GM19193 (cell line): ENCODE results near the gene UFD1.

Experiments used
- POLR2A ChIP-seq: IDR thresholded peaks from 4 replicates; pipeline ENCODE4 v1.6.1; 2011; ENCODE audit not compliant: insufficient read depth, insufficient read length; ENCODE audit errors: extremely low read depth

Gene UFD1

DNA sequence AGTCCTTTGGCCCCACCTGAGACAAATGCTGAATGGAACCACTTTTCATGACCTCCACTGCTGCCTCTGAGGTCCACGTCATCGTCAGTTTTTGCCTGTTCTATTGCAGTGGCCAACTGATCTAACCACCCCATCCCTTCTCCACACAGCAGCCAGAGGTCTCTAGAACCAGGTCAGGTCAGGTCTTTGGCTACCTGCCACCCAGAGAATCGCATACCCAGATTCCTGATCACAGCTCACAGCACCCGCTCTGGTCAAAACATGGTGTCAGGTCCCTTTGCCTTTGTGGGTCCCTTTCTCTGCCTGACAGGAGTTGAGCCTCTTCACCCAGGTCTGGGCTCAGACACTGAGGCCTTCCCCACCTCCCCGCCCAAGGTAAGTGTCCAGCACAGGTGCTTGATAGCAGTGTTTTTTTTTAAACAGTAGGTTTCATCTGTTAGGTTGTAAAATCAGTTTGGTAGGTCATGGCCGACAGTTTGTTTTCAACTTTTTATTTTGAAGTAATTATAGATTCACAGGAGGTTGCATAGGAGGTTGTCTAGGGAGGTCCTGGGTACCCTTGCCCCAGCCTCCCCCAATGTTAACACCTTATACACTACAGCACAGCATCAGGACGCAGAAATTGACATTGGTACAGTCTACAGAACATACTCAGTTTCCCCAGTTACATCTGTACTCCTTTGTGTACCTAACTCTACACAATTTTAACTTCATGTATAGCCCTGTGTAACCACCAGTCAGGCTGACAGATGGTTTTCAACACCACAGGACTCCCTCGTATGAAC lies 38.4 kb downstream of the UFD1 start:
- TF ChIP-seq POLR2A: no peak

DNA sequence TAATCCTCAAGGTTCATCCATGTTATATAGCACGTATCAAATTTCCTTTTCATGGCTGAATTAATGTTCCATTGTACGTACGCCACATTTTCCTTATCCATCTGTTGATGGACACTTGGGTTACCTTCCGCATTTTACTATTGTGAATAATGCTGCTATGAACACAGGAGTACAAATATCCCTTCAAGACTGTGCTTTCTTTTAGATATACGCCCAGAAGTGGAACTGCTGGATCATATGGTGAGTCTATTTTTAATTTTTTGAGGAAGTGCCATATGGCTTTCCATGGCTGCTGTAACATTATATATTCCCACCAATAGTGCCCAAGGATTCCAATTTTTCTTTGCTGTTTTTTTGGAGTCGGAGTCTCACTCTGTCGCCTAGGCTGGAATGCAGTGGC lies 40.7 kb downstream of the UFD1 start:
- TF ChIP-seq POLR2A: no peak

DNA sequence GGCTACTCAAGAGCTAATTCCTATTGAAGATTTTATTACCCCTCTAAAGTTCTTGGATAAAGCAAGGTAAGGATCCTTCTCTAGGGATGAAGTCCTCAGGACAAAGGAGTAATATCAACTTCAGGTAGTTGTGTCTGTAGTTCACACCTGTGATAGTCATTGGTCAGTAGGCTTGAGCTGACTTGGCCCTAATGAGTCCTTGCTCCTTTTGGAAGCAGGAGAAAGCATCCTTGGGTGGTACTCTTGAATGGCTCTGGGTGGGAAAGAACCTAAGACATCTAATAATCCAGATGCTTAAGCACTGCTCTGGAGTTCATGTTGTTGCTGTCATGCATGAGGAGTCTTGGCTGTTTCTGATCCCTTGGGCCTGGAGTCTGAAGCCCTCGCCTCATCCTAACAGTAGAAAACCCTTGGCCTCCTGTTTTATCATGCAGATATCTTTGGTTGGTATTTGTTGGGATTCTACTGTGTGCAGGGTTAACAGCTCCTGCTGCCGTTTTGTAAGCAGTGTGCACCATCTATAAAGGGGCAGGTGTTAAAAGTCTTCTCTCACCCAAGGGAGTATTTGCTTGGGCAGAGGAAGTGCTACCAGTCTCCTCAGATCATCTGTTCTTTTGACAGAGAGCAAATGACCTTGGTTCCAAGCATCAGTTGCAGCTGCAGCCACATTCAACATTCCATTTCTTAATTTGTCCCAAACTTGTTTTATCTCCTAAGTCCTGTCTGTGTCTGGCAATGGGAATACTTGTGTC lies 44.0 kb downstream of the UFD1 start:
- TF ChIP-seq POLR2A: no peak

DNA sequence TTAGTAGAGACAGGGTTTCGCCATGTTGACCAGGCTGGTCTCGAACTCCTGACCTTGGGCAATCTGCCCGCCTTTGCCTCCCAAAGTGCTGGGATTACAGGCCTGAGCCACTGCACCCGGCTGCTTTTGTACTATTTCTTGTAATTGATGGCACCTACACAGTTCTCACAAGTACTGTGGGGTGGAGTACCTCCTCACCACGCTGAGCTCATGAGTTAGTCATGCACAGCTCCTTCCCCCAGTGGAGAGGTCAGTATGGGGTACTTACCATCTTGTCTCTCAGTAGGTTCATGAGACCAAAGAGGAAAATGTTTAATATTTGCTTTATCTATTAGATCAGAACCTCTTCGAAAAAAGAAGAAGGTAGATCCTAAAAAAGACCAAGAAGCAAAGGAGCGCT lies 44.6 kb downstream of the UFD1 start:
- TF ChIP-seq POLR2A: no peak

DNA sequence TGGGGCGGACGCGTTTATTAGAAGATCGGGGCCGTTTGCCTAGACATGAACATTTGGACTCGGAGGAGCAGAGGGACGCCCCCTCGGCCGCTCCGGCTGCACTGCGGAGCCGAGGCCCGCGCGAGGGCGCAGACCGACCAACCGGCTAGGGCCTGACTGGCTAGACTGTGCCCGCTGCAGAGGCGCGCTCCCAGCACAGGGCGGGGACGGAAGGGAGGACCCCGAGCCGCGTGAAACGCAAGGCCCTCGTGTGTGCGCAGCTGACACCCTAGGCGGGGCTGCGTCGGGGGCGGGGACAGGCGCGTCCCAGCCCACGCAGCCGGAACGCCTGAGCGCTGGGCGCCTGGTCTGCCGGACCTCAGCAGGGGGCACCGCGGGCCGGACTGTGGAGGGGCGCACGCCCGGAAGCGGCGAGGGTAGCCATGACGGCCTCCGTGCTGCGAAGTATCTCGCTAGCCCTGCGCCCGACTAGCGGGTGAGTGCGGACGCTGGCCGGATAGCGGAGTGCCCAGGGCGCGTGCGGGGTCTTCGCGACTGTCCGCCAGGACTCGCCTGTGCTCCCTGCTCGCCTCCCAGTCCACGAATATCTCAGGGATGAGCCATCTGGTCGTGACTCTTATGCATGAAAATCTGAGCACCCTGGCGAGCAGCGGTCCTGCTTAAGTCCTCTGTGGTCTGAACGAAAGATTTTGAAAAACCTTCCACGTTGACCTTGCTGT lies 46.7 kb downstream of the UFD1 start, which contains the start of gene MRPL40:
Gene MRPL40 (plus strand): TSS at position 413 of the 719 bp plus-strand sequence. CDS start 10 bp downstream, at position 423.
- peak; percentile 96 for TF ChIP-seq POLR2A

DNA sequence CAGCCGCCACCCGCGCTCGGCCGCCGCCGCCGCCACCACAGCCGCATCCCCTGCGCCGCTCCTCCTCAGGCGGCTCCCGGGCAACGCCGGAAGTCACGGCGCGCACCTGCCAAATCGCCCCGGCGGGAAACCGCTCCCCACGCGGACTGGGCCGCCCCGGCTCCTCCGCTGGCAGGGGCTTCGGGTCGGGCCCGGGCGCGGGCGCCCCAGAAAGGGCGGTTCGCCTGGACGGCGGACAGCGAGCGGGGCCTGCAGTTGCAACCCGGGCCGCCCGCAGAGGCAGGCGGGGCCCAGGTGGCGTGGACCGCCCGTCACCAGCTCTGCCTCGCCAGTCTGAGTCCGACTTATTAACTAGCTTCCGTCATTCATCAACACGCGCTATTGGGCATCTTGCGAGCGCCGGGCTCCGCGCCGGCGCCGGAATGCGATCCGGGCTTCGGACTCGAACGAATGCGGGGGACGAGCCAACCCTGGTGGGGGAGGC lies 47.3 kb downstream of the UFD1 start, which contains the start of gene HIRA:
Gene HIRA (minus strand): TSS at position 85 of the 484 bp plus-strand sequence. CDS start 257 bp downstream, outside the sequence.
- TF ChIP-seq POLR2A: peak; percentile 21

DNA sequence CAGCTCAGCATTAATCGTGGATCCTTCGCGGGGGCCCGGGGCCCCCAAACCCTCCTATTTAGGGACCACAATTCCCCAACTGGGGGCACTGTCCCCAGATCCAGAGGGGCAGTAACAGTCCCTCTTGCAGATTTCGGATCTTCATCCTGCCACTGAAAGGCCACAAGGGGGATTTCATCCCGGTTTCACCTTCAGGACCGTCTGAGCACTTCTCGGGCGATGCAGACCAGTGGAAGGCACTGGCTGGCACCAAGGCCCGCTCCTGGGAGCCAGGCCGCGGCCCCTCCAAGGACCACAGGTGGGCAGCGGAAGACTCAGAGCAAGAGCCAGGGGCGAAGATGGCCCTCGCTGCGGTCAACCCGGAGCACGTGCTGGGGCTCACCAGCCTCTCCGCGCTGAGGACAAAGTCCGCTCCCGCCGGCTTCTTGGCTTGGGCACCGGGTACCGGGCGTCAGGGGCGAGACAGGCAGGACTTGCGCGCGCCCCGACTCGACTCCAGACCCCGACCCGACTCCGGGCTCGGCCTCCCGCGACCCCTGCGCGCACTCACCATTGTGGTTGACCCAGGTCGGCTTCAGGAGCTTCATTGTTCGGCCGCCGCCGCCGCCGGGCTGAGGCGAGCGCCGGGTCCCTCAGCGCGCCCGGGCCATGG lies 48.0 kb downstream of the UFD1 start:
- TF ChIP-seq POLR2A: no peak

DNA sequence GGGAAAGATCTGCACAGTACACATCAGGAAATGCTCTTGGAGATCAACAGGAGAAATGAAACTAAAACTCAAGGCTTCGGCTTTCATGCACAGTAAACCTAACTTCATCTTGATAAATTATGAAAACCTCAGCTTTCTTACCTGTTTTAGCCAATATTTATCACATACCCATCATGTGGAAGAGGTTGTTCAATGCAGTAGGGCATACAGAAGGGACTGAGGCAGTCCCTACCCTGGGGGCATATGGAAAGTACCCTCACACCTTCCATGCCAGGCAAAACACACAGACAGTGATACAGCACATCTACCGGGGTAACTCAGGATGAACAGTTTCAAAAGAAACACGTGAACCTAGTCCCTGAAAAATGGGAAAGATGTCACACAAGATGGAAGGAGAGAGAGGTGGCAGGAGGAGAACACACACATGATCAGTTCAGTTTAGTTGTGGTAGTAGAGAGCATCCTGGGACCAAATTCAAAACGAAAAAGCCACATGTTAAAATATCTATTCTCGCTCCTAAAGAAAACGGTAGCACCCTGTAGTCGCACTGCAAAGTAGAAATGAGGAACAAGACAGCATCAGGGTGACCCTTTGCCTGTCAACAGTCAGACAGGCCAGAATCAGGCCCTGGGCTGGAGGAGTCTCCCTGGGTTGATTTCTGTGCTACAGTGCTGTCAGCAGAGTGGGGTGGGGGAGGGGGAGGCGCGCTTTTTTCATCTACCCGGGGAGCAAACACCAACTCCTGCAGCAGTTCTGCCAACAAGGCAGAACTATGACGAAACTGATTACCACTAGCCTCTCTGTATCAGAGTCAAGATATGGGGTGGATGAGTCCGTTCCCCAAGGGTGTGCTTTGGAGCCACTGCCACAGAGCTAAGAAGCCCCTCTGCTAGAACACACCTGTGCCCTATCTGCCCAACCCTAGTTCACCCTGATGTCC lies 48.8 kb downstream of the UFD1 start:
- TF ChIP-seq POLR2A: peak; percentile 31

DNA sequence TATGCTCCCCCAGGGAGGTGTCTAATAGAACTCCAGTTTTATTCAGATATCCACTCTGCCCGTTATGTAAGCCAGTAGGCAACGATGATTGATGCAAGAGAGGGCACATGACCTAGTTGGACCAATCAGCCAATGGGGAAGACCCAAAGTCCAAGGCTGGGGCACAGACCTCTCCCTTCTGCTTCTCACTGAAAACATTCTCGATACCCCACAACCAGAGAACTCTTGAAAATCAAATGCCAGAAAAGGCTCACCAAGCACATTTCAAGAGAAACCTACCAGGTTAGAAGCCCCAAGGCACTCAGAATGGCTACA lies 54.9 kb downstream of the UFD1 start:
- TF ChIP-seq POLR2A: no peak

DNA sequence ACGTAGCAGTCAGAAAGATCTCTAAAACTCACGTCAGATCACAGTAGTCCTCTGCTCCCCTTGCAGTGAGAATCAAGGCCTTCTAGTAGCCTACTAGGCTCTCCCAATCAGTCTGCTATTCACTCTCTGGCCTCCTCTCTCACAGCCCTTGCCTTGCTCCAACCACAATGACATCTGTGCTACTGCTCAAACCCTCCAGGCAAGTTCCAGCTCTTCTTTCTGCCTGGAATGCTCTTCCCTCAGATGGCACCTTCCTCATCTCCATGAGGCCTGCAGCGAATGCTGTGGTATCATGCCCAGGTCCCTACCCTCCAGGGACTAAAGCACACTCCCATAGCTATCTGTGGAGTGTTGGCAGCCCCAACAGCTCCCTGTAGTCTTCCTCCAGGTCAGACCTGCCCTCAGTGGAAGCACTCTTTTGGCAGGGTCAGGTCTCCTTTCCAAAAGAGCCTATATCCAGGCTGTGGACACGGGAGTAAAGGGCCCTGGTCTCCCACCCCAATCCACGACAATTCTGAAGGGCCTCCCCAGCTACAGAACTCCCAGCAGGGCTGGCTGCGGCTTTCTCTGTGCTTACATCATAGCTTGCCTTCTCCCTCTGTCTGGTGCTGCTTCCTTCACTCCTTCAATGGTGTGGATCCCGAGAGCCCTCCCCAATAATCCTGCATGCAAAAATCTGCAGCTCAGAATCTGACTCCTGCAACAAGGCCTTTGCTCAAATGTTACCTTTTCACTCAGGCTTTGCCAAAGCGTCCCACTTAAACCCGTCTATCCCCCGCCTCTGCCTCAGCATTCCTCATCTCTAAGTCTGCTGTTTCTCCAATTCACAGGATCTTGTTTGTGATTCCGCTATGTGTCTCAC lies 56.3 kb downstream of the UFD1 start:
- no peak for TF ChIP-seq POLR2A

DNA sequence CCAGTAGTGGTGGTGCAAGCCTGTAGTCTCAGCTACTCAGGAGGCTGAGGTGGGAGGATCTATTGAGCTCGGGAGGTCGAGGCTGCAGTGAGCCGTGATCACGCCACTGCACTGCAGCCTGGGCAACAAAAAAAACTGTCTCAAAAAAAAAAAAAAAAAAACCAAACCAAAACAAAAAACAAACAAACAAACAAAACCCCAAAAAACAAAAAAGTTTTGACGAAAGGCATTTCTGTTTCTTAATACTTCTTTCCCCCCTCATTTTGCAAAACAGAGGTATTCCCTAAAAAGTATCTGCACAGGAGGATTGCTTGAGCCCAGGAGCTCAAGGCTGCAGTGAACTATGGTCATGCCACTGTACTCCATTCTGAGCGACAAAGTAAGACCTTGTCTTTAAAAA lies 58.7 kb downstream of the UFD1 start:
- TF ChIP-seq POLR2A: no peak

DNA sequence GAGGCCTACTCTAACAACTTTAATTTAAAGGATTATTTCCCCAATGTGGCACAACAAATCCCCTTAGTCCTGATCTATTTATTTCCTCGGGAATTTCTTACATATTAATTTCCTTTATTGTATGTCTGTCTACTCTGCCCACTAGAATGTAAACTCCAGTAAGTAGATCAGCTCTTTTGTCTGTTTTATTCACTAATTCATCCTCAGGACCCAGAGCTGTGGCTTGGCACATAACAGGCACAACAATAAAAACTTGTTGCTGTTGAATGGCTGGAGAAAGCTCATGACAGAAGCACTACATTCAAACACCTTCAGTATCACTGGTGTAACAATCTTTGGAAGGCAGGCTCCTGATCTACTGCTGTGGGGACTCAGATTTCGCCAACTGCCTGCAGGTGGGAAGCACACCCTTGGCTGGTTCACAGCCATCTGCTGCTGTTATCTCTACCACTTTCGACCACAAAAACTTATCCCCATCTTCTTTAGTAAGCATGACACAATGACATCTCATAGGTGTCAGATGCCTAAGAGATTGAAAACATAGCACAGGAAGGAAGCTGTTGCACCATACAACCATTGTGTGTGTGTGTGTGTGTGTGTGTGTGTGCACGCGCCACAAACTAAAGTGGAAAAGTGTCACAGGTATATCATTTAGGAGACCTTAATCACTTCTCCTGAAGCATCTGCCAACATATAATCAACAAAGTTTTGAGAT lies 59.4 kb downstream of the UFD1 start:
- TF ChIP-seq POLR2A: no peak
